Stomach (tissue), 4 donors: ENCODE results near the gene KIF14.

ENCODE experiments used
- CTCF ChIP-seq, 7 experiments: fragments of 450-650 bp in 4 of 7; fragments of 200-600 bp in 3 of 7; sonication (generic) in 3 of 7; IDR thresholded peaks; one replicate each; pipeline ENCODE4 v1.5.1; 2016 to 2019; ENCODE audit warnings: antibody characterized with exemption in 7 of 7, control low read depth in 2 of 7, mild to moderate bottlenecking in 1 of 7
- EP300 ChIP-seq: sonication (generic); formaldehyde crosslinking; IDR thresholded peaks from one replicate; pipeline ENCODE4 v1.6.1; 2017; ENCODE audit warnings: antibody characterized with exemption
- POLR2A ChIP-seq, 4 donors: fragments of 450-650 bp; IDR thresholded peaks; one replicate each; pipeline ENCODE4 v1.6.1; 2016; ENCODE audit warnings: antibody characterized with exemption in 4 of 4, control low read depth in 2 of 4, mild to moderate bottlenecking in 1 of 4, moderate library complexity in 1 of 4
- POLR2AphosphoS5 ChIP-seq, 3 donors: sonication (generic); formaldehyde crosslinking; IDR thresholded peaks; one replicate each; pipeline ENCODE4 v1.6.1; 2016; ENCODE audit warnings: antibody characterized with exemption in 3 of 3

- TF ChIP-seq CTCF (IDR thresholded peaks at IDR 0.05): no peak
- TF ChIP-seq POLR2A (IDR thresholded peaks at IDR 0.05): no peak
- no peak for TF ChIP-seq POLR2AphosphoS5 (IDR thresholded peaks at IDR 0.05)
- TF ChIP-seq EP300: no peak
These were observed 56.2 kb downstream of the KIF14 start for GRCh38 chr1:200564319-200564718.
